ENCODE measurements around the gene NTRK3.

Gene NTRK3

GRCh38 chr15:88187195-88187594, 69.3 kb downstream of the NTRK3 start:
- Mint-ChIP-seq H3K9me3 (no peaks in the 10 kb centered on the region), H3K27me3 (peaks cover 4% of the 10 kb centered on the region), H3K4me1 (no peaks in the 10 kb centered on the region), H3K27ac (no peak overlapping the region), H3K4me3 (no peak overlapping the region), H3K36me3 (no peaks in the 10 kb centered on the region)

- H3K27ac Mint-ChIP-seq = no peak overlapping the region
- H3K27me3 Mint-ChIP-seq = peaks cover 4% of the 10 kb centered on the region
- H3K36me3 Mint-ChIP-seq = no peaks in the 10 kb centered on the region
- no peak overlapping the region for H3K4me3 Mint-ChIP-seq
- no peaks in the 10 kb centered on the region for H3K9me3 Mint-ChIP-seq
- no peaks in the 10 kb centered on the region for H3K4me1 Mint-ChIP-seq
Observed at GRCh38 chr15:88185584-88185983, 71.0 kb downstream of the NTRK3 start.

GRCh38 chr15:88181613-88182012, 74.9 kb downstream of the NTRK3 start:
- peaks cover 3% of the 10 kb centered on the region for H3K27me3 Mint-ChIP-seq
- no peak overlapping the region for H3K4me3 Mint-ChIP-seq
- H3K27ac Mint-ChIP-seq = no peak overlapping the region

GRCh38 chr15:88179562-88179961, 77.0 kb downstream of the NTRK3 start:
- Mint-ChIP-seq H3K9me3 (no peaks in the 10 kb centered on the region), H3K4me1 (no peaks in the 10 kb centered on the region), H3K27ac (no peak overlapping the region), H3K4me3 (no peak overlapping the region), H3K27me3 (peaks cover 3% of the 10 kb centered on the region), H3K36me3 (no peaks in the 10 kb centered on the region)

More at GRCh38 chr15:88181613-88182012, 74.9 kb downstream of the NTRK3 start:
- no peaks in the 10 kb centered on the region for H3K9me3 Mint-ChIP-seq
- H3K4me1 Mint-ChIP-seq = no peaks in the 10 kb centered on the region
- H3K36me3 Mint-ChIP-seq = no peaks in the 10 kb centered on the region

GRCh38 chr15:88178631-88179030, 77.9 kb downstream of the NTRK3 start:
- H3K9me3 Mint-ChIP-seq = no peaks in the 10 kb centered on the region
- no peak overlapping the region for H3K4me3 Mint-ChIP-seq

GRCh38 chr15:88177451-88177850, 79.1 kb downstream of the NTRK3 start:
- H3K27ac Mint-ChIP-seq = no peak overlapping the region
- H3K27me3 Mint-ChIP-seq = no peaks in the 10 kb centered on the region
- no peaks in the 10 kb centered on the region for H3K9me3 Mint-ChIP-seq
- no peak overlapping the region for H3K4me3 Mint-ChIP-seq
- H3K36me3 Mint-ChIP-seq = no peaks in the 10 kb centered on the region
- H3K4me1 Mint-ChIP-seq = no peaks in the 10 kb centered on the region

More at GRCh38 chr15:88178631-88179030, 77.9 kb downstream of the NTRK3 start:
- Mint-ChIP-seq H3K27me3 (peaks cover 3% of the 10 kb centered on the region), H3K36me3 (no peaks in the 10 kb centered on the region), H3K4me1 (no peaks in the 10 kb centered on the region), H3K27ac (no peak overlapping the region)

- Mint-ChIP-seq H3K36me3 (no peaks in the 10 kb centered on the region), H3K27me3 (no peaks in the 10 kb centered on the region), H3K27ac (no peak overlapping the region), H3K9me3 (no peaks in the 10 kb centered on the region), H3K4me3 (no peak overlapping the region), H3K4me1 (no peaks in the 10 kb centered on the region)
Observed at GRCh38 chr15:88174571-88174970, 82.0 kb downstream of the NTRK3 start.

- Mint-ChIP-seq H3K4me3 (no peak overlapping the region), H3K9me3 (no peaks in the 10 kb centered on the region), H3K4me1 (no peaks in the 10 kb centered on the region), H3K27me3 (peaks cover 3% of the 10 kb centered on the region), H3K36me3 (no peaks in the 10 kb centered on the region), H3K27ac (no peak overlapping the region)
Observed at GRCh38 chr15:88166082-88166993, 90.2 kb downstream of the NTRK3 start.

- no peaks in the 10 kb centered on the region for H3K4me1 Mint-ChIP-seq
- H3K27ac Mint-ChIP-seq = no peak overlapping the region
- H3K4me3 Mint-ChIP-seq = no peak overlapping the region
- H3K27me3 Mint-ChIP-seq = peaks cover 3% of the 10 kb centered on the region
- H3K36me3 Mint-ChIP-seq = no peaks in the 10 kb centered on the region
- H3K9me3 Mint-ChIP-seq = no peaks in the 10 kb centered on the region
Observed at GRCh38 chr15:88161636-88162035, 94.9 kb downstream of the NTRK3 start.

- Mint-ChIP-seq H3K27ac (no peak overlapping the region), H3K36me3 (no peaks in the 10 kb centered on the region), H3K27me3 (peaks cover 1% of the 10 kb centered on the region), H3K4me1 (no peaks in the 10 kb centered on the region), H3K9me3 (no peaks in the 10 kb centered on the region), H3K4me3 (no peak overlapping the region)
Observed at GRCh38 chr15:88155310-88155709, 101.2 kb downstream of the NTRK3 start.

GRCh38 chr15:88152672-88153071, 103.9 kb downstream of the NTRK3 start:
- H3K27ac Mint-ChIP-seq = no peak overlapping the region
- H3K27me3 Mint-ChIP-seq = peaks cover 2% of the 10 kb centered on the region
- no peaks in the 10 kb centered on the region for H3K36me3 Mint-ChIP-seq
- H3K9me3 Mint-ChIP-seq = no peaks in the 10 kb centered on the region
- no peak overlapping the region for H3K4me3 Mint-ChIP-seq
- no peaks in the 10 kb centered on the region for H3K4me1 Mint-ChIP-seq

GRCh38 chr15:88147760-88148159, 108.8 kb downstream of the NTRK3 start:
- no peak overlapping the region for H3K4me3 Mint-ChIP-seq
- H3K4me1 Mint-ChIP-seq = no peaks in the 10 kb centered on the region
- H3K9me3 Mint-ChIP-seq = no peaks in the 10 kb centered on the region
- H3K27ac Mint-ChIP-seq = no peak overlapping the region
- H3K27me3 Mint-ChIP-seq = peaks cover 2% of the 10 kb centered on the region
- H3K36me3 Mint-ChIP-seq = no peaks in the 10 kb centered on the region

GRCh38 chr15:88144921-88145653, 111.5 kb downstream of the NTRK3 start:
- H3K27me3 Mint-ChIP-seq = peaks cover 2% of the 10 kb centered on the region
- H3K4me3 Mint-ChIP-seq = no peak overlapping the region
- H3K4me1 Mint-ChIP-seq = no peaks in the 10 kb centered on the region
- no peaks in the 10 kb centered on the region for H3K9me3 Mint-ChIP-seq
- no peak overlapping the region for H3K27ac Mint-ChIP-seq
- no peaks in the 10 kb centered on the region for H3K36me3 Mint-ChIP-seq

- peaks cover 4% of the 10 kb centered on the region for H3K9me3 Mint-ChIP-seq
- H3K36me3 Mint-ChIP-seq = no peaks in the 10 kb centered on the region
- H3K4me1 Mint-ChIP-seq = no peaks in the 10 kb centered on the region
- peaks cover 2% of the 10 kb centered on the region for H3K27me3 Mint-ChIP-seq
- H3K4me3 Mint-ChIP-seq = no peak overlapping the region
- H3K27ac Mint-ChIP-seq = no peak overlapping the region
Observed at GRCh38 chr15:88142121-88142520, 114.4 kb downstream of the NTRK3 start.

- Mint-ChIP-seq H3K4me1 (no peaks in the 10 kb centered on the region), H3K36me3 (no peaks in the 10 kb centered on the region), H3K27me3 (peaks cover 2% of the 10 kb centered on the region), H3K4me3 (no peak overlapping the region), H3K27ac (no peak overlapping the region), H3K9me3 (peaks cover 4% of the 10 kb centered on the region)
Observed at GRCh38 chr15:88141269-88141889, 115.2 kb downstream of the NTRK3 start.

- Mint-ChIP-seq H3K4me1 (no peaks in the 10 kb centered on the region), H3K27me3 (peaks cover 5% of the 10 kb centered on the region), H3K4me3 (no peak overlapping the region), H3K36me3 (no peaks in the 10 kb centered on the region), H3K9me3 (peaks cover 4% of the 10 kb centered on the region), H3K27ac (no peak overlapping the region)
Observed at GRCh38 chr15:88140398-88140797, 116.1 kb downstream of the NTRK3 start.
